ENCODE results near the gene KRTAP5-6.

GRCh38 chr11:1739576-1739975, 42.6 kb downstream of the KRTAP5-6 start:
- TF ChIP-seq, protein P1, sequence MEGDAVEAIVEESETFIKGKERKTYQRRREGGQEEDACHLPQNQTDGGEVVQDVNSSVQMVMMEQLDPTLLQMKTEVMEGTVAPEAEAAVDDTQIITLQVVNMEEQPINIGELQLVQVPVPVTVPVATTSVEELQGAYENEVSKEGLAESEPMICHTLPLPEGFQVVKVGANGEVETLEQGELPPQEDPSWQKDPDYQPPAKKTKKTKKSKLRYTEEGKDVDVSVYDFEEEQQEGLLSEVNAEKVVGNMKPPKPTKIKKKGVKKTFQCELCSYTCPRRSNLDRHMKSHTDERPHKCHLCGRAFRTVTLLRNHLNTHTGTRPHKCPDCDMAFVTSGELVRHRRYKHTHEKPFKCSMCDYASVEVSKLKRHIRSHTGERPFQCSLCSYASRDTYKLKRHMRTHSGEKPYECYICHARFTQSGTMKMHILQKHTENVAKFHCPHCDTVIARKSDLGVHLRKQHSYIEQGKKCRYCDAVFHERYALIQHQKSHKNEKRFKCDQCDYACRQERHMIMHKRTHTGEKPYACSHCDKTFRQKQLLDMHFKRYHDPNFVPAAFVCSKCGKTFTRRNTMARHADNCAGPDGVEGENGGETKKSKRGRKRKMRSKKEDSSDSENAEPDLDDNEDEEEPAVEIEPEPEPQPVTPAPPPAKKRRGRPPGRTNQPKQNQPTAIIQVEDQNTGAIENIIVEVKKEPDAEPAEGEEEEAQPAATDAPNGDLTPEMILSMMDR (IDR thresholded peaks at IDR 0.05 in 4 of 5, conservative IDR thresholded peaks at IDR 0.05 in 1 of 5), result no peak
- no peak for TF ChIP-seq POLR2A (IDR thresholded peaks at IDR 0.05)

Data from gastrocnemius medialis (tissue), 4 donors.